GM12891 (cell line): ENCODE data around the gene EIF4E2.

Experiments used
- PAX5 ChIP-seq: IDR thresholded peaks from 2 replicates; pipeline ENCODE4 v1.6.1; 2011; ENCODE audit warnings: low read length, moderate library complexity, mild to moderate bottlenecking; ENCODE audit not compliant: insufficient read depth, severe bottlenecking
- POLR2A ChIP-seq: IDR thresholded peaks from 2 replicates; pipeline ENCODE4 v1.6.1; 2011; ENCODE audit warnings: low read depth, low read length, control low read depth
- POLR2AphosphoS5 ChIP-seq: IDR thresholded peaks from 2 replicates; pipeline ENCODE4 v1.6.1; 2011; ENCODE audit warnings: low read depth, low read length, control low read depth
- POU2F2 ChIP-seq: IDR thresholded peaks from 2 replicates; pipeline ENCODE4 v1.6.1; 2011; ENCODE audit warnings: low read depth, mild to moderate bottlenecking, control low read depth, low read length, moderate library complexity
- SPI1 ChIP-seq: IDR thresholded peaks from 2 replicates; pipeline ENCODE4 v1.6.1; 2011; ENCODE audit warnings: low read depth, low read length, control low read depth
- TAF1 ChIP-seq: IDR thresholded peaks from 2 replicates; pipeline ENCODE4 v1.6.1; 2011; ENCODE audit warnings: low read depth, low read length, control low read depth

- no peak for TF ChIP-seq POLR2AphosphoS5
- TF ChIP-seq POU2F2: no peak
- no peak for TF ChIP-seq TAF1
- TF ChIP-seq POLR2A: no peak
- TF ChIP-seq SPI1: no peak
- TF ChIP-seq PAX5: no peak
Observed at GRCh38 chr2:232611559-232612218, 61.2 kb downstream of the EIF4E2 start.
